ENCODE data around the gene PACSIN2.
"Not testable (repeated sequence)": the region's sequence is repeated elsewhere in the genome, so short reads cannot be mapped to it uniquely, and the experiment has no call there.

The PACSIN2 gene

GRCh38 chr22:42963231-42963595 is 51.7 kb downstream of the PACSIN2 start:
- DNase-seq = no peak

DNA sequence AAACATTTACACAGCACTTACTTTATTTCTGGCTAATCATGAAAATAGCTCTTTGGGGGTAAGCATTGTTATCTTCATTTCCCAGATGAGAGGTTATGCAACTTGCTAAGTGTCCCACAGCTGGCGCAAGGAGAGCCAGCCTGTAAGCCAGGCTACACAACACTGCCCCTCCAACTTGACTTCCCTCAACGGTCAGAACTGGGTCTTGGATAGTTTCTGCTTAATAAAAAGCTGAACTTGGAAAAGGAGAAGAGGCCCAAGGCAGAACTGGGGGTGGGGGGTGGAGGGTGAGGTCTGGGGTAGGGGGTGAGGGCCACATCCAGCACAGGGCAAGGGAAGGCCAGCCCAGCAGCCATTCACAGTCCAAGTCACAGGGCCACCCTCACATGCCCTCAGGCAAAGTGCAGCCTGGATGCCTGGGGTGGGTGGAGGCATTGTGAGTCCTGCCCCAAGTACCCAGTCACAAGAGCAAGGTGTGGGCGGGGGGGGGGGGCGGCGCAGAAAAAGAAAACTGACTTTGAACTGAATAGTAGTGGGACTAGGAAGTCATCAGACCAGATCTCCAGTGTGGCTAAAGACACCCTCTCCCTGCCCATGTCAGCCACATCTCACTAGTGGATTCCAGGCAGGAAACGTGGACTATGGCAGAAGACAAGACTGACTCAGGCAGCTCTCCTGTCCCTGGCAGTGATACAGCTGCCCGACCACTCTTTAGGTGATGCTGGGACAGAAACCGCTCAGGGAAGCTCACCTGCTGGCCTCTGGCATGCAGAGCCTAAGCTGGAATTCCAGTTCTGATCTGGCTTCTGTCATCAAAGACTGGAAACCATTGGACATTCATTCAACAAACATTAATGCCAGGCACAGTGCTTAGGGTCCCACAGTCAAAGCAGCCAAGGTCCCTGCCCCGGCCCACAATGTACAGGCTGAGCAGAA is 52.4 kb downstream of the PACSIN2 start:
- no peak for DNase-seq

GRCh38 chr22:42961810-42962209 is 53.1 kb downstream of the PACSIN2 start:
- DNase-seq = no peak

GRCh38 chr22:42961400-42961690 is 53.6 kb downstream of the PACSIN2 start:
- not testable (repeated sequence) for DNase-seq

DNA sequence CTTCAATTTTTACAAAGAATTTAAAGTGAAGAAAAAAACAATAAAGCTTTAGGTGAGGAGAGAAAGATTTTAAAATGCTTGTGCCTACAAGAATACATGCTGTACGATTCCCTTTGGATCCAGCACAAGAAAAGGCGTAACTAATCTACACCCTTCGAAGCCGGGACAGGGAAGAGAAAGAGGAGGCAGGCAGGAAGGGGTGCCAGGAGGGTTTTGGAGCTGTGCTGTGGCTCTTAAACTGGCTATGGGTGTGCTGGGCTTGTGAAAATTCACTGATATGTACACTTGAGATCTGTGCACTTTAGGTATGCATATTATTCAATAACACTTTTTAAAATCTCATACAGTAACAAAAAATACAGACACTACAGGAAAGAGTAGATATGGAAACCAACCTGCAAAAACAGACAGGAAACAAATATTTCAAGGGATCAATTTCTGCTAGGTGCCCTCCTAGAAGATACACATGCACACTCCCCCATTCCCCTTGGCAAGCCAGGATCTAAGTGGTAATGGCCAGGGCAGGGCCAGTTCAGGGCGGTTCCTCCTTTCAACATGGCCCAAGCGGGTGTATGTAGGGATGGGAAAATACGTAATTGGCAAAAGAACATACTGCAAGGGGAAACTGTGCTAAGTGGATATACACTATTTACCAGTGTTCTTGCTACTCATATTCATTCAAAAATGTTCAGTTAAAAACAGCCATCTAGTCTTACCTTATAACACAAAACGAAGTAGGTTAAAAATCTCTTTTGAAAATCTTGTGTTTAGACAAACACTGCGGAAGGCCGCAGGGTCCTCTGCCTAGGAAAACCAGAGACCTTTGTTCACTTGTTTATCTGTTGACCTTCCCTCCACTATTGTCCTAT is 54.2 kb downstream of the PACSIN2 start:
- no peak for DNase-seq

DNA sequence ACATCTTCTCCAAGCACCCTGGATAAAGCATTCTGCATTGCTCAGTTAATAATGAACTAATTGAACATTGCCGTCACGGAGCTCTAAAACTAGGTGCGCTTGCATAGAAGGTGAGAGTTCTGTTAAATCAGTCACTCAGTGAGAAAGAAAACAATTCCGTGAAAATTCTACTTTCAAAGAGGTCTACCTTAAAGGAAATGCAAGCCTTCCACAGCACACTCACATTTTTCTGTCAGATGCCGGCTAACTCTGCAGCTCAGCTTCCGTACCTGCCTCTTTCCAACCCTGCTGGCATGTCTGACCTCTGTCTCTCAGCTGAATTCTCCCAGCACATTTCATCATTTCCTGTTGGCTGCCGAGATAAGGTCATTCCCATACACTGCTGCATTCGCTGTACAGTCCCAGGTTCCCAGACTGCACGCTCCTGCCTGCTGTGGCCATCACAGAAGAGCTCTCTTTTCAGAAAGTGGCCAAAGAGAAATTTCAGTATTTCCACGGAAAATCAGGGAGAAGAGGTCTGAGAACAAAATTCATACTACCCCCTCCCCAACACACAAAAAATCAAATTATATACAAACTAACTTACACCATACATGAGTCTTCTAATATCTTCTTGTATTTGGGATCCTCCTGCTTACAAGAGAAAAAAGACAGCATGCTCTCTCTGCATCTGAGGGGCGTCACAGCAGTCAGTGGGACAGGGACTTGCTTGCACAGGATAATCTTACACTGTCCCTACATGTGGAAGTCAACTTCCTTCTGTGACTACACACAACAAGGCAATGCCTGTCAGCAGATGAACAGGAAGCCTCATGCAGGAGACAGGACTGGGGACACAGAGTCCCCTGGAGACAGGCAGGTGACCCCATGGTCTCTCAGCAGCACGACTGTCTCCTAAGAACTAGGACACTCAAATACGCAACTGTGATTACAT is 55.1 kb downstream of the PACSIN2 start:
- DNase-seq = peak; percentile 38

GRCh38 chr22:42958937-42959336 is 56.0 kb downstream of the PACSIN2 start:
- no peak for DNase-seq

GRCh38 chr22:42957958-42958357 is 57.0 kb downstream of the PACSIN2 start:
- DNase-seq = no peak

DNA sequence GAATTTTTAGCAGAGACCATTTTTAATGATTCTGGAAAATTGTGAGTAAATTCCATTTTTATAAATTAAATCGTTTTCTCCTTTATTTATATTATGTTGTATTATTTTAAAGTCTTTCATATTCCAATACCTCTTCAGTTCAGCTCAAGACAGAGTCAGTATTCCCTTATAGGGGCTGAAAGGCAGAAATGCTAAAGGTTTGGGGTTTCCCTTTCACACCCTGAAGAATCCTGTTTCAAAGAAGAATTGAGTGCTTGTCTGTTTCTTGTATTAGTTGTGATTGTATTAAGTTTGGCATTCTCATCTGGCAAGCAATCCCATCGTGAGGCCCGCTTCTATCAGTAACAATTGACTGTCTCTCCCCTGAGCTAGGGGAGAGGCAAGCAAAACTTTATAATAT is 57.4 kb downstream of the PACSIN2 start:
- no peak for DNase-seq

GRCh38 chr22:42955848-42956247 is 59.1 kb downstream of the PACSIN2 start:
- no peak for DNase-seq

- DNase-seq = no peak
Measured at GRCh38 chr22:42955087-42955635, 59.8 kb downstream of the PACSIN2 start.

- not testable (repeated sequence) for DNase-seq
Measured at GRCh38 chr22:42953751-42954150, 61.2 kb downstream of the PACSIN2 start.

DNA sequence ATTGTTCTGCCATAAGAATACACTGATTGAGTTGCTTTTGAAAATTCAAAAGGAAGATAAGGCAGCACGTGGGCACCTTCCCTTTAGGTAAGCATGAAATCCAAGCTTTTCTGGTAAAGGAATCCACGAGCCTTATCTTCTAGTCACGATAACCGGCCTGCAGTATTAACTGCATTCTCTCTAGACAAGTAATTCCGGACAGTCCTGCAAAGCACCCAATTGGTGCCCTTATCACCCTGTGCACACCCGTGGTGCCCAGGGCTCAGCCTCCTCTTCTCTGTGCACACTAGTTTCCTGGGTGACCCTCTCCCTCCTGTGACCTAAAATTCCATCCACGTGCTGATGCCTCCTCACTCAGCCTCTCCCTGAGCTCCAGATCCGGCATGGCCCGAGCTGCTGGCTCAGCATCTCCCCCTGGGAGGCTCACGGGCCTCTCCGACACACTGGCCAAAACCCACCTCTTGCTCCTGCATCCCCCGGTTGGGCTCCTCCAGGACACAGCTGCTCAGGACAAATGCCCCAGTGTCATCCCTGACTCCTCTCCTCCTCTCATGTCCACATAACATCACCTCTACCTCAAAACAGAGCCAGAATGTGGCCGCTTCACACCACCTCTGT is 63.7 kb downstream of the PACSIN2 start:
- no peak for DNase-seq

DNA sequence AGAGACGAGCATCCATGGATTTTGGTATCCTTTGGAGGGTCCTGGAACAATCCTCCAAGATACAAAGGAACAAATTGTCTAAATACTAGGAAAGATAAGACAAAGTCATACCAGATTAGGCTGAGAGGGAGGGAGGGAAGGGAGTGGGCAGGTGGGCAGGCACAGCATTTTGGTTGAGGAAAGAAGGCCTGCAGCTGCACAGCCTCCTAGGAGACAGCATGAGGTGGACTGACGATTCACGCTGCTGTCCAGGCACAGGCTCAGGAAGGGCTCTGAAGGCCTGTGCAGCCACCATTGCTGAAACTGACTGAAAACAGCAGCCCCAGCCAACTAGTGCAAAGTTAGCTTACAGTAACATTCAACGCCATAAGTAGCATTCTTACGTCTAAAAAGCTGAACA is 64.7 kb downstream of the PACSIN2 start:
- DNase-seq = no peak

GRCh38 chr22:42949159-42949558 is 65.8 kb downstream of the PACSIN2 start:
- DNase-seq = no peak

DNA sequence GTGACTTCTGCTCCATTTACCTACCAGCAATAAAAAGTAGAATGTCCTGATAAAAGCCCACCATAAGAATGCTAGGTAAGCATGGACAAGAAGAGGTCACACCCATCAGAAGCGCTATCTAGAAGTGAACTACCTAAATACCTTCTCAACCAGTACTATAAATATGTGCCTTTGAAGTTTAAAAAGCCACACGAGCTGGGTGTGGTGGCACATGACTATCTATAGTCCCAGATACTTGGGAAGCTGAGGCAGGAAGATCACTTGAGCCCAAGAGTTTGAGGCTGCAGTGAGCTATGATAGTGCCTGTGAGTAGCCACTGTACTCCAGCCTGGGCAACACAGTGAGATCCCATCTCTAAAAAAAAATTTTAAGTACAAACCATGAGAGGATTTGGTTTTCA is 66.7 kb downstream of the PACSIN2 start:
- DNase-seq = no peak

GRCh38 chr22:42947211-42947990 is 67.5 kb downstream of the PACSIN2 start:
- DNase-seq = peak; percentile 40

- DNase-seq = no peak
Measured at GRCh38 chr22:42946546-42947198, 68.3 kb downstream of the PACSIN2 start.

DNA sequence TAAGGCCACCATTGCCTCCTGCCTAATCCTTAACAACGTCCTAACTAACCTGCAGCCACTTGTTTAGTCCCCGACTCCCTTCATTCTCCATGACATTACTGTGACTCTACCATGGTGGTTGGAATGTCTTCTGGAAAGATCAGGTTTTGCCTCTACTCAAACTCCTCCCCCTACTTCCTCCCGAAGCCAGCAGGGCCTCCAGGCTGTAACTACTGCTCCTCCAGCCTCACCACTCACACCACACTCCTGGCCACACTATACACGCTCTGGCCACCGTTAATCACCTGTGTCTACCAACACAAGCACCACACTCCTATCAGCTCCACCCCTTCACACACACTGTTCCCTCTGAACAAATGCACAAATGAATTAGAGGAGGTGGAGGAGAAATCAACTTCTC is 69.2 kb downstream of the PACSIN2 start:
- no peak for DNase-seq

- DNase-seq = no peak
Measured at GRCh38 chr22:42945027-42945426, 69.9 kb downstream of the PACSIN2 start.

- DNase-seq = no peak
Measured at GRCh38 chr22:42944409-42944808, 70.5 kb downstream of the PACSIN2 start.
